Activated CD4-positive, alpha-beta T cell treated with anti-CD3 and anti-CD28 coated beads, Interleukin-2, amount 10 ng/mL, durations not matched to agents 7 days and 5 days (primary cell): ENCODE measurements around the gene PLCB3. TPM values are rescaled to one million over a fixed set of nuclear protein-coding genes. Genes with fewer than 3 reads are reported as not detected.

Experiments
- CTCF ChIA-PET: fragments of 350-600 bp; sonication (Branson Sonifier 250); formaldehyde crosslinking; loops from one replicate; lab custom pipeline; 2021; ENCODE audit warnings: antibody characterized with exemption; lab: Charles Lee
- POLR2A ChIA-PET: fragments of 350-600 bp; sonication (Branson Sonifier 250); formaldehyde crosslinking; loops from one replicate; lab custom pipeline; 2021; ENCODE audit warnings: antibody characterized with exemption; lab: Charles Lee
- DNase-seq: peaks from one replicate; pipeline ENCODE4 v3.0.0-alpha.2; 2020
- H3K27ac Mint-ChIP-seq: one replicate; pipeline ENCODE4 v1.8.0; 2021; ENCODE audit warnings: mild to moderate bottlenecking, moderate library complexity, mixed read lengths
- H3K27me3 Mint-ChIP-seq: one replicate; pipeline ENCODE4 v1.8.0; 2021; ENCODE audit warnings: mixed read lengths
- H3K36me3 Mint-ChIP-seq: one replicate; pipeline ENCODE4 v1.8.0; 2021; ENCODE audit warnings: low read depth, mixed read lengths
- H3K4me1 Mint-ChIP-seq: one replicate; pipeline ENCODE4 v1.8.0; 2021; ENCODE audit warnings: mixed read lengths
- H3K4me3 Mint-ChIP-seq: one replicate; pipeline ENCODE4 v1.8.0; 2021; ENCODE audit warnings: mild to moderate bottlenecking, moderate library complexity, mixed read lengths
- H3K9me3 Mint-ChIP-seq: one replicate; pipeline ENCODE4 v1.8.0; 2021; ENCODE audit warnings: mixed read lengths
- total RNA-seq, 2 experiments: library from RNA; stranded (reverse); gene quantifications; one replicate each; pipeline ENCODE4 v1.2.3, GENCODE V29; 2021

PLCB3 gene
- total RNA-seq, result 10 to 100 TPM; 11.6 to 12.4 TPM

DNA sequence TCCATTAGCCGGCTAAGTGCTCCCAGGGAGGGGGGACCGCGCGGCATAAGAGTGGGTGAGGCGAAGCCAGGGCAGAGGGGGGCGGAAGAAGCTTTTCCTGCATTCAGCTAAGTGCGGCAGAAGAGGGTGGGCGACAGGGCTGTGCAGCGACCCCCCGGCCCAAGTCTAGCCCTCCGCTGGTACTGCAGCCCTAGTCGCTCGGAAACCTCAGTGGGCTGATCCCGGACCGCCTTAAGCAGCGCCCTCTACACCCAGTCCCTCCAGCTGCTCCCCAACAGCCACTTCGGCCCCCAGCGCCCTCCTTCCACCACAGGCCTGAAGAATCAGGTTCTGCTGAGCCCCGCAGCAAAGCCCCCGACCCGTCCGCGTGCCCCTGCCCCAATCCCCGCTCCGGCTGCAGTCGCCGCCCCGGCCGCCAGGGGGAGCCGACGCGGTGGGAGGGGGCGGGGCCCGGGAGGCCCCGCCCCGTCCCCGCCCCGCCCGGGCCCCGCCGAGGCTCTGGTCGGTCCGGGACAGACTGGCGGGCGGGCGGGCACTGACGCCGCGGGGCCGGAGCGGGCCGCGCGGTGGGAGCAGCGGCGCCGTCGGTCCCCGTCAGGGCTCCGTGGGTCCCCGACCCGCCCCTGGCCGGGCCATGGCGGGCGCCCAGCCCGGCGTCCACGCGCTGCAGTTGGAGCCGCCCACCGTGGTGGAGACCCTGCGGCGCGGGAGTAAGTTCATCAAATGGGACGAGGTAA, at the start of gene PLCB3:
Gene PLCB3 (plus strand): TSS at position 515 of the 737 bp plus-strand sequence. CDS start 120 bp downstream, at position 635.
- DNase-seq, result peak; percentile 62
- Mint-ChIP-seq H3K4me3 (peak within 1 kb of the TSS; percentile 82), H3K27me3 (no peaks in the 10 kb centered on the region), H3K4me1 (peaks cover 25% of the 10 kb centered on the region), H3K36me3 (no peaks in the 10 kb centered on the region), H3K9me3 (no peaks in the 10 kb centered on the region), H3K27ac (peak within 1 kb of the TSS; percentile 62)
- POLR2A ChIA-PET, result interaction anchor here (0.6 kb wide), 1 partner anchor 35 kb away, joined by 3 read pairs; the partner anchor contains the start of gene GPR137
- CTCF ChIA-PET, result interaction anchor here (0.6 to 11.3 kb wide), 18 partner anchors 8 to 106 kb away, joined by 3 to 162 read pairs (median 7); partner anchors contain the start of genes BAD, CATSPERZ, FKBP2 and PRDX5

DNA sequence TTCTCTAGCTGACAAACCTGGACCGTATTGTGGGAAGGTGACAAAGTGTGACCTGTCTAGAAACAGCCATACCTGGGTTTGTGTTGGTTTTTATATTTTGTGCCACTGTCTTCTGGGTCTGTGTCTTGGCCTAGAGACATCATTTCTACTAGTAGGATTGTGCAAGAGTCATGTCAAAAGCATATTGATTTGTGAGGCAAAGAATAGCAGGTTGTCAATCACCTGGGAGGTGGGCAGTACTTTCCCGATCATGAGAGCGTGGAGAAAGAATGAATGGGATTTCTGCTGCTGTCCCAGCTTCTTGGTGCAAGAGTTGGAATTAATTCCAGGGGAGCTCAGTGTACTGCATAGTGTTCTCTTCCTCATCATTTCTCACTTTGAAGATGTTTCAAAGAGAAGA, 49.8 kb upstream of the PLCB3 start:
- POLR2A ChIA-PET, result no interaction called here
- peaks cover 66% of the 10 kb centered on the region for H3K36me3 Mint-ChIP-seq
- H3K4me3 Mint-ChIP-seq, result no peak overlapping the region
- no peak overlapping the region for H3K27ac Mint-ChIP-seq
- DNase-seq, result no peak
- CTCF ChIA-PET, result interaction anchor here (0.6 to 1.2 kb wide), 2 partner anchors 9 to 116 kb away, joined by 3 to 6 read pairs; partner anchors contain the start of genes PRDX5 and TRMT112
- no peaks in the 10 kb centered on the region for H3K27me3 Mint-ChIP-seq
- no peaks in the 10 kb centered on the region for H3K9me3 Mint-ChIP-seq
- H3K4me1 Mint-ChIP-seq, result peaks cover 47% of the 10 kb centered on the region

GRCh38 chr11:64202992-64203391, 48.3 kb upstream of the PLCB3 start:
- H3K9me3 Mint-ChIP-seq, result no peaks in the 10 kb centered on the region
- ChIA-PET POLR2A (no interaction called here), CTCF (interaction anchor here (1.5 to 7.5 kb wide), 5 partner anchors 11 to 100 kb away, joined by 4 to 141 read pairs (median 14); partner anchors contain the start of genes ESRRA, PPP1R14B and STIP1)
- DNase-seq, result no peak
- H3K27ac Mint-ChIP-seq, result no peak overlapping the region
- H3K4me1 Mint-ChIP-seq, result peaks cover 40% of the 10 kb centered on the region
- H3K36me3 Mint-ChIP-seq, result peaks cover 69% of the 10 kb centered on the region
- no peaks in the 10 kb centered on the region for H3K27me3 Mint-ChIP-seq
- no peak overlapping the region for H3K4me3 Mint-ChIP-seq

DNA sequence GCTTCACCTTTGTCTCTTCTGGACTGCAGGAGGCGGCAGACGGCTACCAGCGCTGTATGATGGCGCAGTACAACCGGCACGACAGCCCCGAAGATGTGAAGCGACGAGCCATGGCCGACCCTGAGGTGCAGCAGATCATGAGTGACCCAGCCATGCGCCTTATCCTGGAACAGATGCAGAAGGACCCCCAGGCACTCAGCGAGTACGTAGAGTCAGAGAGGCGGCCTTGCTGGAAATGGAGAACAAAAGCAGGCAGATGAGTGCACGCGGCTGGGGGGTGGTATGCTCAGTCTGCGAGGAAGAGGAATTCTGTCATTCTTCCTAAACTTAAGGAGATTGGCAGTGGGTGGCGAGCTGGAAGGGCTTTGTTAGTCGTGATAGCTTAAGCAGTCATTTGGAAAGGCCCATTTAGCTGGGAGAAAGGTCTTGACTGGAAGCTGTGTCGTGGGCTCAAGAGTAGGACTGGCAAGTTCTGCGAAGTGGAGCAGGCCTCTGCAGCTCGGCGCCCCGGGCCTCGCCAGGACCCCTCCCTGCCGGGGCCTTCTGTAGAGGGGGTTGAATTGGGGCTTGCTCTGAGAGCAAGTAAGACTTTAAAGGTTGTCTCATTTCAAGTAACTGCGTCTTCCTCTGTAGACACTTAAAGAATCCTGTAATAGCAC, 47.8 kb upstream of the PLCB3 start:
- H3K9me3 Mint-ChIP-seq, result no peaks in the 10 kb centered on the region

GRCh38 chr11:64204080-64204440, 47.3 kb upstream of the PLCB3 start:
- CTCF ChIA-PET, result interaction anchor here (0.6 to 10.1 kb wide), 26 partner anchors 9 to 1465 kb away, joined by 3 to 141 read pairs (median 6); partner anchors contain the start of genes DNAJC4, ESRRA, FKBP2 and GPR137
- H3K4me1 Mint-ChIP-seq, result peaks cover 47% of the 10 kb centered on the region

More for the DNA sequence above, 47.8 kb upstream of the PLCB3 start:
- H3K4me1 Mint-ChIP-seq, result peaks cover 43% of the 10 kb centered on the region
- no peak overlapping the region for H3K4me3 Mint-ChIP-seq
- H3K36me3 Mint-ChIP-seq, result peaks cover 67% of the 10 kb centered on the region
- DNase-seq, result no peak
- no peaks in the 10 kb centered on the region for H3K27me3 Mint-ChIP-seq
- POLR2A ChIA-PET, result no interaction called here
- peak overlapping the region; percentile 68 for H3K27ac Mint-ChIP-seq
- CTCF ChIA-PET, result interaction anchor here (0.9 to 10.1 kb wide), 14 partner anchors 9 to 99 kb away, joined by 4 to 141 read pairs (median 8); partner anchors contain the start of genes DNAJC4, ESRRA, GPR137 and NUDT22

DNA sequence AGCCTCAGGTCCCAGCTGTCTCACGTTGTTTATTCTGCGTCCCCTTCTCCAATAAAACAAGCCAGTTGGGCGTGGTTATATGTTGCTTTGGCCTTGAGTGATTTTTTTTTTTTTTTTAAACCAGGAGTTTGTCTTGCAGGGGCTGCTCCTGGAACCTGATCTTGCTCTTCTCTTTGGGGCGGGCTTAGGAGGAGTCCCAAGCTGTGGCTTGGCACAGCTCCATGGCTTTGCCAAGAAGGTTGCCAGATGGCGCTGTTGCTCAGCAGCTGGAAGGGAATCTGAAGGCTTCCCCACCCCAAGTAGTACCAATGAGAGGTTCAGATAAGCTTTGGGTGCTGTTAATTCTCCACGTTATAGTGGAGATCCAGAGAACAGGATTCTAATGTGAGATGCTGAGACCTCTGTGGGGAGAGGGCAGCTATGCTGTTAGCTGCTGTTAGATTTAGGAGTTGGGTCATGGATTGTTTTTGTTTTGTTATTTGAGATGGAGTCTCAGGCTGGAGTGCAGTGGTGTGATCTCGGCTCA, 46.8 kb upstream of the PLCB3 start:
- Mint-ChIP-seq H3K9me3 (no peaks in the 10 kb centered on the region), H3K27ac (peak overlapping the region; percentile 77), H3K27me3 (no peaks in the 10 kb centered on the region), H3K36me3 (peaks cover 72% of the 10 kb centered on the region), H3K4me3 (peak overlapping the region; percentile 33), H3K4me1 (peaks cover 51% of the 10 kb centered on the region)
- DNase-seq, result peak; percentile 86
- ChIA-PET CTCF (interaction anchor here (0.6 to 10.1 kb wide), 27 partner anchors 8 to 1465 kb away, joined by 3 to 141 read pairs (median 6); partner anchors contain the start of genes DNAJC4, ESRRA, FKBP2 and GPR137), POLR2A (interaction anchor here (0.5 to 1.0 kb wide), 4 partner anchors 11 to 113 kb away, joined by 3 to 5 read pairs (median 4); partner anchors contain the start of gene TRMT112)

More at GRCh38 chr11:64204080-64204440, 47.3 kb upstream of the PLCB3 start:
- Mint-ChIP-seq H3K9me3 (no peaks in the 10 kb centered on the region), H3K27me3 (no peaks in the 10 kb centered on the region), H3K36me3 (peaks cover 69% of the 10 kb centered on the region), H3K27ac (peak overlapping the region; percentile 77), H3K4me3 (no peak overlapping the region)
- no peak for DNase-seq
- POLR2A ChIA-PET, result interaction anchor here (0.5 to 0.8 kb wide), 3 partner anchors 11 to 114 kb away, joined by 3 to 5 read pairs (median 3); partner anchors contain the start of gene TRMT112

GRCh38 chr11:64206457-64207255, 44.7 kb upstream of the PLCB3 start, which contains the start of gene FERMT3:
TSS of gene FERMT3 (plus strand) at chr11:64206721. CDS start at chr11:64207365, 644 bp downstream.
- H3K9me3 Mint-ChIP-seq, result no peaks in the 10 kb centered on the region
- H3K27me3 Mint-ChIP-seq, result no peaks in the 10 kb centered on the region
- CTCF ChIA-PET, result interaction anchor here (0.5 to 10.1 kb wide), 19 partner anchors 9 to 1651 kb away, joined by 3 to 141 read pairs (median 5); partner anchors contain the start of genes DNAJC4, ESRRA, MACROD1 and NUDT22
- POLR2A ChIA-PET, result interaction anchor here (0.9 to 1.2 kb wide), 3 partner anchors 18 to 111 kb away, joined by 3 to 8 read pairs (median 7); partner anchors contain the start of genes PRDX5 and TRMT112
- peak within 1 kb of the TSS; percentile 89 for H3K4me3 Mint-ChIP-seq
- peak within 1 kb of the TSS; percentile 94 for H3K27ac Mint-ChIP-seq
- H3K4me1 Mint-ChIP-seq, result peaks cover 53% of the 10 kb centered on the region
- peaks cover 64% of the 10 kb centered on the region for H3K36me3 Mint-ChIP-seq
- peak; percentile 86 for DNase-seq

- Mint-ChIP-seq H3K9me3 (no peaks in the 10 kb centered on the region), H3K27ac (peak overlapping the region; percentile 94), H3K27me3 (no peaks in the 10 kb centered on the region), H3K4me1 (peaks cover 59% of the 10 kb centered on the region), H3K36me3 (peaks cover 65% of the 10 kb centered on the region), H3K4me3 (peak overlapping the region; percentile 89)
- DNase-seq, result peak; percentile 84
- CTCF ChIA-PET, result interaction anchor here (0.9 to 10.1 kb wide), 17 partner anchors 10 to 161 kb away, joined by 3 to 141 read pairs (median 5); partner anchors contain the start of genes DNAJC4, ESRRA, MACROD1 and NUDT22
- POLR2A ChIA-PET, result interaction anchor here (0.9 kb wide), 2 partner anchors 20 to 110 kb away, joined by 4 to 7 read pairs; partner anchors contain the start of genes PRDX5 and TRMT112
Measured at GRCh38 chr11:64207256-64208085, 43.9 kb upstream of the PLCB3 start.

DNA sequence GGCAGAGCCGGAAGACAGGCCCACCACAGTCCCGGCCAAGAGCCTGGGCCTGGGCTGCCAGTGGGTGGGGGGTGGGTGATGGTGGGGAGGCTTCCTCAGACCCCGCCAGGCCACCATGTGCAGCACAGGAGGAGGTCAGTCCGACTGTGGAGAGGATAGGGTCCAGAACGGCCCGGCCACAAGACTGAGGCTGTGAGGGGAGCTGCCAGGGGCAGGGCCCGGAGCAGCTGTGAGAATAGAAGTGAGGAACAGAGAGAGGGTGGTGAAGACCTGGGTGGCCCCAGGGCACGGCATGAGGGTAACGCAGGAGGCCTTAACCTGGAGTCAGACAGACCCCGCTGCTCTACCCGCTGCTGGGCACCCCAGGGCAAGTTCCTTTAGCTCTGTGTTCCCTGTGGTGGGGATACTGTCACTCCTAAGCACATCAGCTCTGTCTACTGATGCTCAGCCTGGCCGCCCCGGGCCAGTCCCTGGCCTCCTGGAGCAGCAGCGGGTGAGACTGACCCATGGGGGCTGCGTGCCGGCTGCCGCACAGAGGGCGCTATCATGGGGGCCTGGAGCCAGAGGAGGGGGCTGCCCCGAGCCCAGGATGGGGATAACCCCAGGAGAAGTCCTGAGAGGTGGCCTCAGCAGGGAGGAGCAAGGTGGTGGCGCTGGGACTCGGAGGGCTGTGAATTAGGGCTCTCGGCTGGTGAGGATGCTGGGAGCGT, 43.1 kb upstream of the PLCB3 start:
- Mint-ChIP-seq H3K36me3 (peaks cover 61% of the 10 kb centered on the region), H3K4me1 (peaks cover 57% of the 10 kb centered on the region)

More for the DNA sequence above, 43.1 kb upstream of the PLCB3 start:
- Mint-ChIP-seq H3K9me3 (no peaks in the 10 kb centered on the region), H3K27ac (peak overlapping the region; percentile 94), H3K4me3 (peak overlapping the region; percentile 89), H3K27me3 (no peaks in the 10 kb centered on the region)
- POLR2A ChIA-PET, result interaction anchor here (0.9 kb wide), 1 partner anchor 21 kb away, joined by 4 read pairs; no protein-coding TSS in a partner anchor
- DNase-seq, result no peak
- CTCF ChIA-PET, result interaction anchor here (0.9 to 10.1 kb wide), 10 partner anchors 10 to 123 kb away, joined by 4 to 141 read pairs (median 14); partner anchors contain the start of genes DNAJC4, ESRRA, NUDT22 and PLCB3
